ENCODE measurements around the gene ADARB1.

The ADARB1 gene

DNA sequence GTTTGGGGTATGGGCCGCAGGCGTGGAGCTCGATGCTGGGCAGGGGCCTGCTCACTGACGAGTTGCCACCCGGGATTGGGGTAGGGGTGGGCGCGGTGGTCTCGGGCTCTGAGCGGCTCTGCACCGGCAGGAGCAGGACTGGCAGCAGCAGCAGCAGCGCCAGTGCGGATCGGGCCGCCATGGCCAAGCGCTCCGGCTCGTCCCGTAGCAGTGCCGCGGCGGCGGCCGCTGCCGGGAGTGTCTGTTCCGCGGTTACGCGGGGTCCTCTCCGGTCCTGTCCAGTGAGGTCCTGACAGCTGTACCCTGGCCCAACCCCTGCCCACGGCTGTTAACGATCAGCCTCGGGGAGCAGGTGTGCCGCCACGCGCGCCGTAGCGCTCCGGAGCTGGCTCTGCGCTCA is 26.5 kb downstream of the ADARB1 start:
- DNase-seq = no peak

- DNase-seq = no peak
Observed at GRCh38 chr21:45102391-45102932, 28.1 kb downstream of the ADARB1 start.

DNA sequence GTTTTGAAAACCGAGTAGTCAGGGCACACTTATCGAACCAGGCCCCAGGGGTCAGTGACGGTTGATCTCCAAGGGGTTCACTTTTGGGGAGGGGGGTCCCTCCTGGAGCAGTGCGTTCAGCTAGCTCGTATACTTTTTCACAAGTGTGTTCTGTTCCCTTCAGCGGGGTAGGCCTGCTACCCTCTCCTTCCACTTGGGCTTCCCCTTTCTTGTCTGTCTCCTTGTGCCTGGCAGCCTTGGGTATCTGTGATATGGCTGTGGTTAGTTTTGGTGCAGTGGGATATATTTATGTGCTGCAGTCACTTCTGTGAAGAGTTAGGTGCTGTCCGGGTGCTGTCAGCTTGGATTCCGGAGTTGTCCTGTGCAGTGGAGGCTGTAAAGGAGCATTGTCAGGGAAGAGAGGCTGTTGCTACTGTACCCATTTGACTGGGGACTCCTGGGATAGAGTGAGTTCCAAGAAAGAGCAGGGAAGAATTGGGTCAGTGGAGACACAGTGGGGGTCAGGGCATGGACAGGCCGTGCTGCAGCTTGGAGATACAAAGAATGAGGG is 29.7 kb downstream of the ADARB1 start:
- no peak for DNase-seq

DNA sequence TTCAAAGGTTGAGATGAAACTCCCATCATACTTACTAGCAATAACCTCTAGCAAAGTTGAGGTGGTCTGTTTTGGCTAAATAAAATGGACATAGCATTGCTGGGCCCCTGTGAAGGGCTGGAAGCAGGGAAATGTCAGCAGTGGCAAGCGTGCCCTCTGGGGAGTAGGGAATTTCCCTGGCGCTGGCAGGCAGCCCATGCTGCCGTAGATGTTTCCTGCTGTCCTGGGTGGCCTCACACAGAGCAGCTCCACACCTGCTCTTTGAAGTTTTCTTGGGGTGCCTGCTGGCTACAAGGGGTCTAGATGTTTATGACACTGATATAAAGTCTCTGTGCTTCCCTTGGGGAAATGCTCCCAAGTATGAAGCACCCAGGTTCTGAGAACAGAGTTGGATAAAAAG is 30.2 kb downstream of the ADARB1 start:
- DNase-seq = no peak

GRCh38 chr21:45105906-45106485 is 31.6 kb downstream of the ADARB1 start:
- DNase-seq = no peak

DNA sequence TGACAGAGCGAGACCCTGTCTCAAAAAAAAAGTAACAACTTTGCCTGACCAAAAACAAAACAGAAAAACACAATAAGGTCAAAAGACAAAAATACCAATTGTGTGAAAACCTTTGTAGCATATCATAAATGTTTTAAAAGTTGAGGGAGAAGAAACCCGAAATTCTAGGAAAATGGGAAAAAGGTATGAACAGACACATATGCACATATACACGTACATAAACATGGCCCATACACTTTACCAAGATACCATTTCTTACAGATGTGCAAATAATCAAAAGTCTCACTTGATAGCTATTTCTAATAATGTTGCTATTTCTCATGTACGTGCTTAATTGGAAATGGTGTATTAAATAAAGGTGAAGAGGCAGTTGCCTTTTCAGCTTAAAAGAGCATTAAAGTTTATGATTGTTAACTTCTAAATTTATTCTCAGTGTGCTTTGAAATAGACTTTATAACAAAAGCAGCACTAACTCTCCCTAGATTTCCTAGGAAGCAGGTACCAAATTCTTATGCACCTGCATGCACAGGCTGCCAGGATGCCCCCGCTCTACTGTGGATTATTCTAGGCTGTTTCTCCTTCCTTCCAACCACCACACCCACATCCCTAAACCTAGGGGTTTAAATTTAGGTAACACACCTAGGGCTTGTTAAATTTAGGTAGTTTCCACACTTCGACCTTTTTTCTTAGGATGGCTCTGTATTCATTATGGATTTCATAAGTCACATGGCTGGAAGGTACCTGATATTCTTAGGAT is 33.8 kb downstream of the ADARB1 start:
- DNase-seq = no peak

DNA sequence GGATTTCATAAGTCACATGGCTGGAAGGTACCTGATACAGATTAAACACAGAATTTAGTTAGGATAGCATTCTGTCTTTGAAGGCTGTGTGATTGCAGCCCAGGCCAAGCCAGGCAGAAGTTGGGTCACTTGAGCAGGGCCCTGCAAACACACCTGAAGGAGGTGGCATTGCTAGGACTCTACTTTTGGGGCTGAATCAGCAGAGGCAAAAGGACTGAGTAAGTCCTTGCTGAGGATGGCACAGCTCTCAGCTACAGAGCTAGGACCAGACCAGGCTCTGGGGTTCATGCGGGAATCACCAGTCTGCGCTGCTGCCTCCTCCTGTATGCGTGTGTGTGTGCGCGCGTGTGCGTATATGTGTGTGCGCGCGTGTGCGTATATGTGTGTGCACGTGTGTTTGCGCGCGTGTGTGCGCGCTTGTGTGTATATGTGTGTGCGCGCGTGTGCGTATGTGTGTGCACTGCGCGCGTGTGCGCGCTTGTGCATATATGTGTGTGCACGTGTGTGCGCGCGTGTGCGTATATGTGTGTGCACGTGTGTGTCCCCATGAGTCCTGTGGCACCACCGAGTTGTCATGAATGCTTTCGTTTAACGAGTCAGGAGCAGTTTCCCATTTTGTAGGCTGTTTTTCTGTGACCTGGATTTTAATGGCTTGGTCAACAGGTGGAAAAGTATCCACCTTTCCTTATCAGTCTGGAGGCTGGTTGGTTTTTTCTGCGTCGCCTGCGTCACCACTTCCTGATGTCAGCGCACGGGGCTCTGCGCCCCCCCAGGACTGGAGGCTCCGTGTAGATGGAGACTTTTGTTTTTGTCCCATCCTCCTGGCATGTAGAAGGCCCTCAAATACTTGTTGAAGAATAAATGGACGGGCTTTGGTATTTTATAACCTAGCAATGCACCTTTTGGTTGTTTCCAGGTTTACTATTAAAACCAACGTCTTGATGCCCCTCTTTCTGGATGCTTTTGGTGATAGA is 34.7 kb downstream of the ADARB1 start:
- no peak for DNase-seq

DNA sequence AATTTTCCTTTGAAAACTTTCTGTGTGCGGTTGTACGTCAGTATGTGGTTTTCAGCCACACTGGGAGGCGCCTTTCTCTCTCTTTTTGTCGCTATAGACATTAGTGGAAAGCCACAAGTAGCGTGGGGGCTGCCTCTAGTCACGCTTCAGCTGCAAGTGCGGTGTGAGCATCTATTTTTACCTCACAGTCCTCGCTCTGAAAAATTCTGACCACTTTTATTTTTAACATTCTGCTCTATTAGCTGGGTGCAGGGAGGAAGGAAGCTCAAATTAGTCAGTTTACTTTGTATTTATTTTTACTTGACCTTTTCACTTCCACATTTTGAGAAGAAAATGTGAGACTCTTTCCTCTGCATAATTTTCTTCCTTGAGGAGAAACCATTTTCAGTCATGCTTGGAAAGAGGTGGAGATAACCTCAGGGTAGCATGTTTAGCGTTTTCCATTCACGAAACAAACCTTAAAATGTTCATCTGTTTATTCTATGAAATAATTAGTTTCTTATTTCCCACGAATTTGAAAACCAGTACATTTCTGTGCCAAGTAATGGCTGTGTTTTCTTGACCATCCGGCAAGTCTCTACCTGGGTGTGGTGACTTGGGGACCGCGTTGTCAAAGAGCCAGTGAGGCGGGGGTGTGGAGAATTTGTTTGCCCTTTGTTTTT is 35.6 kb downstream of the ADARB1 start:
- DNase-seq = no peak

GRCh38 chr21:45110873-45111624 is 36.7 kb downstream of the ADARB1 start:
- DNase-seq = no peak

DNA sequence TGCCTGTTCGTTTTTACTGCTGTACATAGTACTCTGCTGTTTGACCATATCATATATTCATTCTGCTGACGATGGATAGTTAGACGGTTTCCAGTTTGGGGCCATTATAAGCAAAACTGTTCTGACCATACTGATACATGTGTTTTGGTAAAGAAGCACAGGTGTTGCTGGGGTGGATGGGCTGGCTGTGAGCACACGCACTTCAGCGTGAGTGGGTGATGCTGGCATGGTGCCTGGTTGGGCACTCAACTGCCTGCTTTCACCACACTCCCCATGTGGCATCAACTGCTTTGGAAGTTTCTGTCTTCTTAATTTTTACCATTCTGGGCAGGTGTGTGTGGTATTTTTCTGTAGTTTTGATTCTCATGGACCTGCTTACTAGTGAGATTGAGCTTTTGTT is 37.3 kb downstream of the ADARB1 start:
- DNase-seq = no peak

DNA sequence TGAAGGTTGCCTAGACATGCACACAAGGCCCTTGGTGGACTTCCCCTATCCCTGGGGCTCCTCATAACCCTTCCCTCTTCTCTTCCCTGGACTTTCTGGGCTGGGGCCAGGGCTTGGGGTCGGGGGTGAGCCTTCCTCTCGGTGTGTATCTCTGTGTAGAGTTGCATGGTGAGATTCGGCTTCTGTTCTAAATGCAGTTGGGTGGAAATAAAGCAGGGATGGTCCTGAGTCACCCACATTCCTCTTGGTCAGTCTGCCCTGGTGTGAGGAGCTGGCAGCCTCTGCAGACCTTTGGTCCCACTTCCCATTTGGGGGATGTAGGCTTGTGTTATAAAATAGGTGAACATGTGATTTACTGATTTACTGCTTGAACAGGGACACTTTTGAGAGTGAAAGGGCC is 38.0 kb downstream of the ADARB1 start:
- DNase-seq = no peak

GRCh38 chr21:45113543-45113942 is 39.2 kb downstream of the ADARB1 start:
- no peak for DNase-seq

DNA sequence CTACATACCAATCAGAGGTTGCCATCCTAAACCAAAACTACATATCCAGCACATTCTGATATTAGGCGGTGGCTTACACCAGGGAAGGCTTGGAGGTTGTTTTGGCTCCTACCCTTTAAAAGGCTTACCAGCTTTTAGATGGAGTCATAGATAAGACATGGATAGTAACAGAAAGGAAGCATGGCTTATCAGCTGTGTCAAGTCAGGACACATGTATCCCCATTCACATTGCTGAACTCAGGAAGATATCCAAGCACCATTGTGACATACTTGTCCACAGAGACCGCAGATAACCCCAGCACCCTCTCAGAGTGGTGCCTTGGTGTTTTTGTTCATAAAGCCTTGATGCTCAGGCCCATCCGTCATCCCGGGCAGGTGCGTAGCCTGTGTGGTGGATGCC is 39.7 kb downstream of the ADARB1 start:
- no peak for DNase-seq

GRCh38 chr21:45114475-45114874 is 40.1 kb downstream of the ADARB1 start:
- no peak for DNase-seq

GRCh38 chr21:45115141-45115540 is 40.8 kb downstream of the ADARB1 start:
- no peak for DNase-seq

GRCh38 chr21:45116066-45116465 is 41.7 kb downstream of the ADARB1 start:
- DNase-seq = no peak

DNA sequence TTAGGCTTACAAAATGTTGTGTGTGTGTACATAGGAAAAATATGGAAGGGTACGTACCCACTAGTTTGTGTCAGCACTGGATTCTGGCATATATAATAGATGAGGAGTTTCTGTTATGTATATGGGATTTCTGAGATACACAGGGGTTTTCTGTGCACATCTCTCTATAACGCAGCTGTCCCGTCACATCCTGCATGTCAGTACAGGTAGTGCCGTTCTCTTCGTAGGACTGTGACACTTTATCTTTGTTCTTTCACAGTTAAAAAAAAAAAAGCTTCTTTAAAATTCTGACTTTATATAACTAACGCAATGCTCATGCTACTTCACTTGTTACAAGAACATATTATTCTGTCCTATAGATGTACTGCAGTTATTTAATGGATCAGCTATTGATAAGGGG is 42.9 kb downstream of the ADARB1 start:
- DNase-seq = no peak

GRCh38 chr21:45118099-45118498 is 43.7 kb downstream of the ADARB1 start:
- DNase-seq = no peak

- no peak for DNase-seq
Observed at GRCh38 chr21:45119812-45120211, 45.4 kb downstream of the ADARB1 start.

GRCh38 chr21:45120975-45121374 is 46.6 kb downstream of the ADARB1 start:
- no peak for DNase-seq

DNA sequence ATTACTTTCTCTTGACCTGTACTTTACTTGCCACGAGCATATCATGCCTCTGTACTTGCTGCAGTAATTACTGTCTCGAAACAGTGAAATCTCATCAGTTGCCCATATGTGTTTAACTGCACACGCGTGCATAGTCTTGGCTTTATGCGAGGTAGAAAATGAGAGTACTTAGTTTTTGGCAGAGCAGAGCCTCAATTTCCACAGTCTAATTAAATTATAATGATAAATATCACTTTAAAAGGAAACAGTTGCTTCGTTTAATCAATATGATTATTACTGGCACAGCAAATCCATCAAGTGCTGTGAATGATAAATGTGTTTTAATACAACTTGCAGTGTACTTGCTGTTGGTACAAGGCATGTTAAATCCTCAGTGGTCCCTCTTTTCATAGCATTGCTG is 47.6 kb downstream of the ADARB1 start:
- DNase-seq = no peak
